Measurements from ENCODE around the gene HOXB9. TPM values are rescaled to one million over a fixed set of nuclear protein-coding genes. Genes with fewer than 3 reads are reported as not detected.

The HOXB9 gene
- total RNA-seq, 6 experiments from 2014 or later, result not detected

DNA sequence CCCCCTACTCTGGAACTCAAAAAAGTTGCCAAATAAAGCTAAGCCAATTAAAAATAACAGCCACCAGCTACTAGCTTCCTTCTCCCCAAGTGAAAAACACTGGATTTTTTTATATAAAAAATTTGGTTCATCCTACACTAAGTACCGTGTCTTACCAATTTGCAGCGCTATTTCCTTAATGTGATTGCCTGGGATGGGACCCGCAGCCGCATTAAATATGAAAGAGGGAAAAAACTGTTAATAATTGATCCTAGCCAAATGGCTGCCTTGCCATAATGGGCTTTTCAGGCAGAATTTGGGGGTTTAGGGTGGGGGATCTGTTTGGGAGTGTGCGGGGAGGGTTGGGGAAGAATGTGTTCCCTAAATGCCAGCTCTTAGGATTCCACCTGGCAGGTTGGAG lies 2.0 kb downstream of the HOXB9 start:
- no peak for TF ChIP-seq CTCF (IDR thresholded peaks at IDR 0.05)
- Mint-ChIP-seq H3K36me3 (ENCODE audit: low read depth) (no peaks in the 10 kb centered on the region), H3K4me3 (no peak overlapping the region), H3K4me1 (ENCODE audit: low read depth) (no peaks in the 10 kb centered on the region), H3K27me3 (ENCODE audit: insufficient read depth) (peaks cover 78% of the 10 kb centered on the region), H3K27ac (no peak overlapping the region), H3K9me3 (no peaks in the 10 kb centered on the region)
- DNase-seq, result no peak

- no peak overlapping the region for H3K27ac Mint-ChIP-seq
- H3K36me3 Mint-ChIP-seq (ENCODE audit: low read depth), result no peaks in the 10 kb centered on the region
- no peak for DNase-seq
- H3K27me3 Mint-ChIP-seq (ENCODE audit: insufficient read depth), result peaks cover 81% of the 10 kb centered on the region
- H3K4me1 Mint-ChIP-seq (ENCODE audit: low read depth), result peaks cover 3% of the 10 kb centered on the region; the same call in 1 of the 2 replicates
- H3K9me3 Mint-ChIP-seq, result no peaks in the 10 kb centered on the region
- no peak overlapping the region for H3K4me3 Mint-ChIP-seq
- TF ChIP-seq CTCF (IDR thresholded peaks at IDR 0.05), result no peak
Measured at GRCh38 chr17:48623583-48623982, 2.6 kb downstream of the HOXB9 start.

DNA sequence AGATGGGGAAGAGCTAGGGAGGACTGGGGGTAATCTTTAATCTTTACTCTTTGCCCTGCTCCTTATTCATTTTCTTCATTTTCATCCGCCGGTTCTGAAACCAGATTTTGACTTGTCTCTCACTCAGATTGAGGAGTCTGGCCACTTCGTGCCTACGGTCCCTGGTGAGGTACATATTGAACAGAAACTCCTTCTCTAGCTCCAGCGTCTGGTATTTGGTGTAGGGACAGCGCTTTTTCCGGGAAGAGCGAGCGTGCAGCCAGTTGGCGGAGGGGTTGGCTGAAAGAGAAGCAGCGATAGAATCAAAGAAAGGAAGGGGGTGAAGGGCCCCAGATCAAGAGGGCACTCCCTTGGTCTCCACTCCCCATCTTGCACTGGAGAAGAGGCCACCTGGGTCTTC lies 3.3 kb downstream of the HOXB9 start:
- TF ChIP-seq CTCF (IDR thresholded peaks at IDR 0.05), result no peak
- Mint-ChIP-seq H3K27me3 (ENCODE audit: insufficient read depth) (peaks cover 81% of the 10 kb centered on the region), H3K4me1 (ENCODE audit: low read depth) (peaks cover 8% of the 10 kb centered on the region; the same call in 1 of the 2 replicates)

DNA sequence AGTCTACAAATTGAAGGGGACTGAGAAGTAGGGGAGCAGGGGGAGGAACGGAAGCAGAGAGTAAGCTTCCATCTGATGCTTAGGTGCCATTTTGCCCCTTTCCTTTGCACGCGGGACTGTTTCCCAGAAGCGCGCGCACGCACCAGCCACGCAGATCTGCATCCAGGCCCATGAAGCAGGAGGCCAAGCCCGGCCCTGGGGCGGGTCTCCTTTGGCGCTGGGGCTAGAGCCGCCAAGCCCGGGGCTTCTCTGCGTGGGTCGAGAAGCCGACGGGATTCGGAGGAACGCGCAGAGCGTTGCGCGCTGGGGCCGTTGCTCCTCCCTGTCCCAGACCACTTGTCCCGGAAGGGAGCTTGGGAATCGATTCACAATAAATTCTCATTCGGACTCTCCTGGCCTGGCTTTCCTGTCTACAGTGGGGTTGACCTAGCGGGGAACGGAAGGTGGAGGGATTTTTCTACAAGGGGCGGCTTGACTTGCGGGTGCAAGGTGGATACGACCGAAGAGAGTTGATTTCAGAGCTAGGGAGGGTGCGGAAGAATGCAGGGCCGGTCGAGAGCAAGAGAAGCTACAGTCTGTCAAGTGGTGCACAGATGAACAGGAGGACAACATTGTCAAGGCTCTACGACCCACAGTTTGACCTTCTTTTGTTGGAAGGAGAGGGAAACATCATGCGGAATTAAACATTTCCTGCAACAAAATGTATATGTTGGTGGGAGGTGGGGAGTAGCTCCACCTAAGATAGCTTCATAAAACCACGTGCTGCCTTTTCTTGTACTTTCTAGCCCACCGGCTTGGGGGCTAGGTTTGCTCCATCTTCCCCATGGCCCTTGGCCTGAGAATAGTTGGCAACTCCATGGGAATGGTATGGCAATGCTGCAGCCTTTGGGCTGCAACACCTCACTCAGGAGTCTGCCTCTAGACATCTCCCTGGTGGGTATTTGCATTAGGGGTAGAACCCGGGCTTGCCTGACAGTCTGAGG lies 4.5 kb downstream of the HOXB9 start:
- no peak for TF ChIP-seq CTCF (IDR thresholded peaks at IDR 0.05)
- Mint-ChIP-seq H3K36me3 (ENCODE audit: low read depth) (no peaks in the 10 kb centered on the region), H3K27ac (no peak overlapping the region), H3K4me3 (no peak overlapping the region), H3K4me1 (ENCODE audit: low read depth) (peaks cover 17% of the 10 kb centered on the region), H3K9me3 (no peaks in the 10 kb centered on the region), H3K27me3 (ENCODE audit: insufficient read depth) (peaks cover 82% of the 10 kb centered on the region)
- DNase-seq, result no peak

More for the DNA sequence above, 3.3 kb downstream of the HOXB9 start:
- Mint-ChIP-seq H3K4me3 (no peak overlapping the region), H3K36me3 (ENCODE audit: low read depth) (no peaks in the 10 kb centered on the region), H3K27ac (no peak overlapping the region), H3K9me3 (no peaks in the 10 kb centered on the region)
- DNase-seq, result no peak

DNA sequence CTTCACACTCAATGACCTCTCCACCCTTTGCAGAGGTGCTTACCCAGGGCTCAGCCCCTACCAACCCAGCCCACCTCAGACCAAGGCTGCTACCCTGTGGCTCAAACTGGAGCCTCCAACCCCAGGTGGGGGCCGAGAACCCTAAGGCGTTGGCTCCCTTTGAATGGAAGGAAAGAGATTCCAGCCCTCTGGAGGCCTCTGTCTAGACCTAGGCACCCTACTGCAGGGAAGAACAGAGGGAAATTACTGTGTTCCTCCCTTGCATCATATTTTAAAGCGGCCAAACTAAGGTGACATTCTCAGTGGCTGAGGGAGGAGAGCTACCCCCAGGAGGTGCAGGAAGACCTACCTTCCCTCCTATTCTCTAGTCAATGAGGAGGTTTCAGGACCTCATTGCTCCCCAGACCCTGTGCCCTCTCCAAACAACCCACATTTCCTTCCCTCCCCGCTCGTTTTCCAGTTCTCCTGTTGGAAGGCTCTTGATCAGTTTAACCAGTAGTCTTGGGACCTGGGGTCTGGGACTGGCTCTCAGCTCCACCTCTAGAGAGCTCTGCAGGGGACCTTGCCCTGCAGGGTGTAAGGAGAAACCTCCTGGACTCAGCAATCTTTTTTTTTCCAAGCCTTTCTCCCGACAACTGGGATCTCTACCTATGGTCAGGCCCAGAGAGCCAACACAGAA lies 5.6 kb downstream of the HOXB9 start:
- Mint-ChIP-seq H3K4me1 (ENCODE audit: low read depth) (peaks cover 17% of the 10 kb centered on the region), H3K36me3 (ENCODE audit: low read depth) (no peaks in the 10 kb centered on the region), H3K4me3 (no peak overlapping the region), H3K27ac (no peak overlapping the region), H3K27me3 (ENCODE audit: insufficient read depth) (peaks cover 90% of the 10 kb centered on the region), H3K9me3 (no peaks in the 10 kb centered on the region)
- DNase-seq, result no peak
- no peak for TF ChIP-seq CTCF (IDR thresholded peaks at IDR 0.05)
